GM23338 (cell line): ENCODE data around the gene RIC8A. TPM values are rescaled to one million over a fixed set of nuclear protein-coding genes. Genes with fewer than 3 reads are reported as not detected.

Experiments used
- ATAC-seq: fragments of 200-7000 bp; cut with Tn5 transposase; 3 replicates; pipeline ENCODE4 v1.9.1; 2020
- DNase-seq: peaks from one replicate; pipeline ENCODE4 v3.0.0-alpha.2; 2015; ENCODE audit warnings: low spot score
- H2AFZ ChIP-seq: fragments of 200-600 bp; sonication (generic); 2 replicates; pipeline ENCODE4 v1.8.0; 2016; ENCODE audit warnings: antibody characterized with exemption, mild to moderate bottlenecking, moderate library complexity
- H3F3A ChIP-seq: fragments of 200-600 bp; sonication (generic); replicated peaks from 2 replicates; pipeline ENCODE4 v1.8.0; 2017; ENCODE audit warnings: antibody characterized with exemption, mixed run types, low read depth
- H3K27ac ChIP-seq: fragments of 200-600 bp; sonication (generic); 2 replicates; pipeline ENCODE4 v1.6.1; 2016; ENCODE audit warnings: low read depth
- H3K27me3 ChIP-seq: fragments of 200-600 bp; sonication (generic); 2 replicates; pipeline ENCODE4 v1.8.0; 2016; ENCODE audit warnings: mild to moderate bottlenecking, mixed run types, moderate library complexity; ENCODE audit not compliant: insufficient read depth
- H3K36me3 ChIP-seq: fragments of 200-600 bp; sonication (generic); 2 replicates; pipeline ENCODE4 v1.8.0; 2016; ENCODE audit warnings: mild to moderate bottlenecking; ENCODE audit not compliant: insufficient read depth
- H3K4me1 ChIP-seq: fragments of 200-600 bp; sonication (generic); 2 replicates; pipeline ENCODE4 v1.8.0; 2016; ENCODE audit warnings: mild to moderate bottlenecking, moderate library complexity; ENCODE audit not compliant: insufficient read depth
- H3K4me2 ChIP-seq: fragments of 200-600 bp; sonication (generic); 2 replicates; pipeline ENCODE4 v1.7.1; 2017; ENCODE audit warnings: mixed run types
- H3K4me3 ChIP-seq: fragments of 200-600 bp; sonication (generic); 2 replicates; pipeline ENCODE4 v1.6.1; 2016; ENCODE audit warnings: mixed run types
- H3K79me2 ChIP-seq: fragments of 200-600 bp; sonication (generic); replicated peaks from 2 replicates; pipeline ENCODE4 v1.8.0; 2017; ENCODE audit warnings: mild to moderate bottlenecking; ENCODE audit not compliant: insufficient read depth
- H3K9me2 ChIP-seq: fragments of 200-600 bp; sonication (generic); 2 replicates; pipeline ENCODE4 v1.8.0; 2017; ENCODE audit not compliant: insufficient read depth
- H4K20me1 ChIP-seq: fragments of 200-600 bp; sonication (generic); replicated peaks from 2 replicates; pipeline ENCODE4 v1.8.0; 2017; ENCODE audit warnings: mild to moderate bottlenecking; ENCODE audit not compliant: insufficient read depth
- H3K27ac Mint-ChIP-seq: 2 replicates; pipeline ENCODE4 v1.8.0; 2020; ENCODE audit warnings: inconsistent platforms, mild to moderate bottlenecking, moderate library complexity, mixed read lengths
- H3K27me3 Mint-ChIP-seq: 3 replicates; pipeline ENCODE4 v1.8.0; 2022; ENCODE audit warnings: low read depth, mild to moderate bottlenecking, moderate library complexity, mixed read lengths, inconsistent platforms; ENCODE audit not compliant: insufficient read depth, poor library complexity
- H3K36me3 Mint-ChIP-seq: 3 replicates; pipeline ENCODE4 v1.8.0; 2021; ENCODE audit warnings: low read depth, mild to moderate bottlenecking, inconsistent platforms, moderate library complexity, mixed read lengths
- H3K4me1 Mint-ChIP-seq: 3 replicates; pipeline ENCODE4 v1.8.0; 2020; ENCODE audit warnings: mild to moderate bottlenecking, inconsistent platforms, mixed read lengths
- H3K4me3 Mint-ChIP-seq: 3 replicates; pipeline ENCODE4 v1.8.0; 2021; ENCODE audit warnings: moderate library complexity, mild to moderate bottlenecking, inconsistent platforms, mixed read lengths
- H3K9me3 Mint-ChIP-seq: 3 replicates; pipeline ENCODE4 v1.8.0; 2020; ENCODE audit warnings: moderate library complexity, mild to moderate bottlenecking, inconsistent platforms, mixed read lengths
- CREB1 ChIP-seq: fragments of 250-450 bp; sonication (Bioruptor Pico); IDR thresholded peaks from 2 replicates; pipeline ENCODE4 v1.5.0; 2020; ENCODE audit warnings: low read depth, mild to moderate bottlenecking, moderate library complexity
- ETS1 ChIP-seq: IDR thresholded peaks from 2 replicates; pipeline ENCODE4 v1.6.1; 2016; ENCODE audit warnings: antibody characterized with exemption
- EZH2 ChIP-seq: fragments of 200-600 bp; sonication (generic); IDR thresholded peaks from one replicate; pipeline ENCODE4 v1.8.0; 2017; ENCODE audit warnings: antibody characterized with exemption, mild to moderate bottlenecking, low read depth; ENCODE audit not compliant: unreplicated experiment
- EZH2phosphoT487 ChIP-seq: fragments of 200-600 bp; sonication (generic); IDR thresholded peaks from one replicate; pipeline ENCODE4 v1.8.1; 2018; ENCODE audit warnings: antibody characterized with exemption; ENCODE audit not compliant: unreplicated experiment
- NANOG ChIP-seq: IDR thresholded peaks from 2 replicates; pipeline ENCODE4 v1.6.1; 2016; ENCODE audit warnings: antibody characterized with exemption, borderline replicate concordance
- POLR2AphosphoS5 ChIP-seq: IDR thresholded peaks from 2 replicates; pipeline ENCODE4 v1.6.1; 2016; ENCODE audit warnings: antibody characterized with exemption, low read depth
- REST ChIP-seq: IDR thresholded peaks from one replicate; pipeline ENCODE4 v1.6.1; 2018; ENCODE audit warnings: antibody characterized with exemption; ENCODE audit not compliant: unreplicated experiment
- ZNF114 ChIP-seq: fragments of 250-450 bp; sonication (Bioruptor Pico); IDR thresholded peaks from 2 replicates; pipeline ENCODE4 v1.5.0; 2020; ENCODE audit warnings: mild to moderate bottlenecking, moderate library complexity
- ZNF331 ChIP-seq: fragments of 250-450 bp; sonication (Bioruptor Pico); IDR thresholded peaks from 2 replicates; pipeline ENCODE4 v1.5.0; 2020; ENCODE audit warnings: low read depth, mild to moderate bottlenecking, moderate library complexity
- polyA plus RNA-seq: library from polyadenylated mRNA; unstranded; fragments of >200 nt; fragmentation: Nextera tagmentation; extraction: Ambion mirVana; gene quantifications from 2 replicates; pipeline ENCODE4 v1.2.1, GENCODE V29; 2016
- total RNA-seq: library from RNA; depleted of rRNA; stranded (reverse); fragments of >200 nt; shearing (Covaris generic); gene quantifications from 2 replicates; pipeline ENCODE4 v1.2.3, GENCODE V29; 2014

Gene RIC8A
- total and polyA plus RNA-seq, 2 experiments from 2014 or later: 23.6 to 81.3 TPM

GRCh38 chr11:196786-197731, 10.4 kb upstream of the RIC8A start:
- no peak overlapping the region for H3K4me2 ChIP-seq
- H3K4me3 Mint-ChIP-seq: no peak overlapping the region
- DNase-seq: no peak
- no peaks in the 10 kb centered on the region for H3K4me1 Mint-ChIP-seq
- H3K27ac Mint-ChIP-seq: no peak overlapping the region
- H3F3A ChIP-seq: no peaks in the 10 kb centered on the region
- H3K9me3 Mint-ChIP-seq: peaks cover 5% of the 10 kb centered on the region
- no peak for ATAC-seq
- no peaks in the 10 kb centered on the region for H3K4me1 ChIP-seq
- H3K27ac ChIP-seq: no peak overlapping the region
- no peaks in the 10 kb centered on the region for H3K27me3 ChIP-seq
- H3K36me3 ChIP-seq: no peaks in the 10 kb centered on the region
- no peaks in the 10 kb centered on the region for H3K79me2 ChIP-seq
- no peak for TF ChIP-seq ZNF331 (CRISPR knock-in tag)
- no peak for TF ChIP-seq ETS1
- TF ChIP-seq POLR2AphosphoS5: no peak
- no peak for TF ChIP-seq REST
- TF ChIP-seq EZH2: no peak
- TF ChIP-seq NANOG: no peak
- TF ChIP-seq ZNF114 (CRISPR knock-in tag): no peak
- no peak for TF ChIP-seq CREB1 (CRISPR knock-in tag)
- no peaks in the 10 kb centered on the region for H4K20me1 ChIP-seq
- no peak overlapping the region for H3K4me3 ChIP-seq
- no peaks in the 10 kb centered on the region; the same call in 2 of the 3 replicates for H3K36me3 Mint-ChIP-seq
- H3K27me3 Mint-ChIP-seq: peaks cover 7% of the 10 kb centered on the region
- no peaks in the 10 kb centered on the region for H3K9me2 ChIP-seq
- H2AFZ ChIP-seq: no peak overlapping the region

GRCh38 chr11:197741-198235, 9.7 kb upstream of the RIC8A start:
- no peaks in the 10 kb centered on the region for H3F3A ChIP-seq
- H3K27ac Mint-ChIP-seq: no peak overlapping the region
- H3K79me2 ChIP-seq: no peaks in the 10 kb centered on the region
- no peaks in the 10 kb centered on the region; the same call in 2 of the 3 replicates for H3K4me1 Mint-ChIP-seq
- H3K27me3 ChIP-seq: no peaks in the 10 kb centered on the region
- H3K4me3 Mint-ChIP-seq: no peak overlapping the region
- peaks cover 2% of the 10 kb centered on the region for H3K9me3 Mint-ChIP-seq
- H3K4me2 ChIP-seq: no peak overlapping the region
- H3K4me3 ChIP-seq: no peak overlapping the region
- no peak overlapping the region for H3K27ac ChIP-seq
- peaks cover 7% of the 10 kb centered on the region for H3K27me3 Mint-ChIP-seq
- ATAC-seq: no peak
- H4K20me1 ChIP-seq: no peaks in the 10 kb centered on the region
- H2AFZ ChIP-seq: no peak overlapping the region
- DNase-seq: no peak
- no peaks in the 10 kb centered on the region for H3K36me3 ChIP-seq
- H3K36me3 Mint-ChIP-seq: no peaks in the 10 kb centered on the region; the same call in 2 of the 3 replicates
- H3K4me1 ChIP-seq: no peaks in the 10 kb centered on the region
- no peaks in the 10 kb centered on the region for H3K9me2 ChIP-seq
- TF ChIP-seq ETS1: no peak
- TF ChIP-seq REST: no peak
- TF ChIP-seq ZNF114 (CRISPR knock-in tag): no peak
- no peak for TF ChIP-seq EZH2phosphoT487
- no peak for TF ChIP-seq POLR2AphosphoS5
